HG03565 (cell line): ENCODE data around the gene FSTL4.

Source experiments
- ATAC-seq: cut with Tn5 transposase; IDR thresholded peaks from one replicate; pipeline ENCODE4 v1.9.1; 2021; ENCODE audit warnings: mild to moderate bottlenecking, moderate library complexity; ENCODE audit not compliant: unreplicated experiment

The FSTL4 gene

GRCh38 chr5:133252133-133252480 is 360.2 kb downstream of the FSTL4 start:
- no peak for ATAC-seq

GRCh38 chr5:133251296-133252132 is 360.8 kb downstream of the FSTL4 start:
- no peak for ATAC-seq

- no peak for ATAC-seq
These were observed 361.8 kb downstream of the FSTL4 start for GRCh38 chr5:133250527-133250926.

- no peak for ATAC-seq
These were observed 362.7 kb downstream of the FSTL4 start for GRCh38 chr5:133249593-133249992.

- ATAC-seq, result no peak
These were observed 364.3 kb downstream of the FSTL4 start for GRCh38 chr5:133247881-133248624.

- no peak for ATAC-seq
These were observed 365.1 kb downstream of the FSTL4 start for GRCh38 chr5:133247151-133247709.

- ATAC-seq, result no peak
These were observed 365.8 kb downstream of the FSTL4 start for GRCh38 chr5:133246376-133247150.

GRCh38 chr5:133246053-133246370 is 366.3 kb downstream of the FSTL4 start:
- ATAC-seq, result no peak

GRCh38 chr5:133245191-133246052 is 366.9 kb downstream of the FSTL4 start:
- ATAC-seq, result peak; percentile 36

- ATAC-seq, result peak; percentile 28
These were observed 368.1 kb downstream of the FSTL4 start for GRCh38 chr5:133244242-133244641.

GRCh38 chr5:133243196-133243595 is 369.1 kb downstream of the FSTL4 start:
- no peak for ATAC-seq

- no peak for ATAC-seq
These were observed 370.0 kb downstream of the FSTL4 start for GRCh38 chr5:133242221-133242835.

GRCh38 chr5:133241179-133242092 is 370.9 kb downstream of the FSTL4 start:
- ATAC-seq, result no peak

GRCh38 chr5:133240425-133241091 is 371.8 kb downstream of the FSTL4 start:
- ATAC-seq, result peak; percentile 52

GRCh38 chr5:133238426-133239205 is 373.7 kb downstream of the FSTL4 start:
- ATAC-seq, result no peak

- no peak for ATAC-seq
These were observed 375.4 kb downstream of the FSTL4 start for GRCh38 chr5:133236976-133237375.

- no peak for ATAC-seq
These were observed 375.8 kb downstream of the FSTL4 start for GRCh38 chr5:133236541-133236951.
